Common myeloid progenitor, CD34-positive (primary cell): ENCODE measurements around the gene MACC1.
A peak's percentile ranks its signal among the peaks of the same experiment; 100 is the strongest.

ENCODE experiments used
- CTCF ChIA-PET: fragments of 350-600 bp; sonication (Branson Sonifier 250); formaldehyde crosslinking; loops from one replicate; lab custom pipeline; 2021; ENCODE audit warnings: antibody characterized with exemption; lab: Charles Lee
- POLR2A ChIA-PET: fragments of 350-600 bp; sonication (Branson Sonifier 250); formaldehyde crosslinking; loops from one replicate; lab custom pipeline; 2021; ENCODE audit warnings: antibody characterized with exemption; lab: Charles Lee
- DNase-seq, 3 donors: peaks; one replicate each; pipeline versions ENCODE4 v3.0.0 to v3.0.0-alpha.2; 2013
- H3K27ac ChIP-seq, 2 experiments: 1 replicate in 1 of 2; 2 replicates in 1 of 2; pipeline ENCODE4 v1.7.0; 2013; ENCODE audit warnings: inconsistent platforms in 2 of 2, low read length in 2 of 2, mild to moderate bottlenecking in 2 of 2, low read depth in 1 of 2, moderate library complexity in 1 of 2; ENCODE audit not compliant: severe bottlenecking in 2 of 2, insufficient read depth in 1 of 2, poor library complexity in 1 of 2
- H3K27me3 ChIP-seq, 5 experiments: replicated peaks in 2 of 5; 1 replicate in 3 of 5; 2 replicates in 2 of 5; pipeline versions ENCODE4 v1.6.1 to v1.7.0; 2013; ENCODE audit warnings: low read length in 4 of 5, mild to moderate bottlenecking in 2 of 5, moderate library complexity in 2 of 5, inconsistent platforms in 1 of 5; ENCODE audit not compliant: insufficient read depth in 5 of 5, control insufficient read depth in 4 of 5
- H3K36me3 ChIP-seq, 4 experiments: 1 replicate in 2 of 4; 2 replicates in 2 of 4; pipeline versions ENCODE4 v1.6.1 to v1.7.0; 2013; ENCODE audit warnings: low read length in 3 of 4, control low read depth in 1 of 4, mild to moderate bottlenecking in 1 of 4; ENCODE audit not compliant: control insufficient read depth in 4 of 4, insufficient read depth in 4 of 4
- H3K4me1 ChIP-seq, 4 experiments: 1 replicate in 3 of 4; 2 replicates in 1 of 4; pipeline versions ENCODE4 v1.6.1 to v1.7.1; 2013; ENCODE audit warnings: low read length in 3 of 4, mild to moderate bottlenecking in 3 of 4, control low read depth in 1 of 4, inconsistent platforms in 1 of 4, moderate library complexity in 1 of 4; ENCODE audit not compliant: control insufficient read depth in 4 of 4, insufficient read depth in 4 of 4; ENCODE audit errors: control extremely low read depth in 1 of 4
- H3K4me3 ChIP-seq, 7 experiments: 1 replicate in 4 of 7; 2 replicates in 3 of 7; pipeline versions ENCODE4 v1.5.1 to v1.7.0; 2013; ENCODE audit warnings: mild to moderate bottlenecking in 7 of 7, low read length in 6 of 7, moderate library complexity in 6 of 7, inconsistent platforms in 2 of 7, low read depth in 2 of 7, control low read depth in 1 of 7; ENCODE audit not compliant: insufficient read depth in 4 of 7, control insufficient read depth in 1 of 7; ENCODE audit errors: extremely low read depth in 1 of 7
- H3K9me3 ChIP-seq, 5 experiments: 1 replicate in 4 of 5; 2 replicates in 1 of 5; pipeline versions ENCODE4 v1.6.1 to v1.7.1; 2013; ENCODE audit warnings: low read length in 4 of 5, mild to moderate bottlenecking in 2 of 5, inconsistent platforms in 1 of 5, low read depth in 1 of 5, moderate library complexity in 1 of 5; ENCODE audit not compliant: control insufficient read depth in 4 of 5, insufficient read depth in 2 of 5; ENCODE audit errors: control extremely low read depth in 1 of 5
- WGBS: methylation state at CpG from one replicate; pipeline ENCODE4 v1.1.5; 2013; ENCODE audit not compliant: insufficient coverage; 5-methylcytosine and 5-hydroxymethylcytosine counted together

MACC1 gene

GRCh38 chr7:20170633-20171032 is 46.6 kb downstream of the MACC1 start:
- Histone ChIP-seq H3K4me1 (peaks cover 0 to 13% (median 5%) of the 10 kb centered on the region in 4 experiments), H3K4me3 (no peak overlapping the region), H3K9me3 (no peaks in the 10 kb centered on the region), H3K27ac (no peak overlapping the region), H3K36me3 (peaks cover 0 to 10% (median 2%) of the 10 kb centered on the region in 4 experiments), H3K27me3 (no peaks in the 10 kb centered on the region)
- CTCF ChIA-PET = interaction anchor here (0.7 to 5.3 kb wide), 9 partner anchors 11 to 427 kb away, joined by 3 to 34 read pairs (median 4); partner anchors contain the start of gene MACC1
- WGBS = 100% methylated on average over 1 of the region's 2 CpGs
- POLR2A ChIA-PET = no interaction called here
- DNase-seq = no peak

DNA sequence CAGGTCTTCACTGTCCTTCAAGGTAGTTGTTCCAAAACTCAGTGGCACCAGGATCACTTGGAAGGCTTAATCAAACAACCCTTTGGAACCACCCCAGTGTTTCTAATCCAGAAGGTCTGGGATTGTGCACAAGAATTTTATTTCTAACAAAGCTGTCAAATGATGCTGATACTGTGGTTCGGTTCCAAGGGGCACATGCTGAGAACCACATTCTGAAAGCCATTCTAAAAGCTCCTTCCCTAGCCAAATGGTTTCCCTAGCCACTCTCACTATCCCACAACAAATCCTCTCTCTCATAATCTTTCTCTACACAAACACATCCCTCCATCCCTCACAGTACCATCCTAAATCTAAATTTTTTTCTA is 52.1 kb downstream of the MACC1 start:
- 93% methylated on average over 1 of the region's 1 CpG for WGBS
- no peak overlapping the region for H3K27ac ChIP-seq
- no peaks in the 10 kb centered on the region for H3K27me3 ChIP-seq
- ChIA-PET CTCF (interaction anchor here (1.0 to 1.5 kb wide), 4 partner anchors 7 to 147 kb away, joined by 3 to 4 read pairs (median 3); no protein-coding TSS in a partner anchor), POLR2A (no interaction called here)
- peaks cover 0 to 13% (median 2%) of the 10 kb centered on the region in 4 experiments for H3K36me3 ChIP-seq
- no peak overlapping the region for H3K4me3 ChIP-seq
- no peaks in the 10 kb centered on the region for H3K9me3 ChIP-seq
- H3K4me1 ChIP-seq = peaks cover 0 to 42% (median 25%) of the 10 kb centered on the region in 4 experiments
- DNase-seq = no peak

GRCh38 chr7:20164425-20165145 is 52.6 kb downstream of the MACC1 start:
- WGBS = 95% methylated on average over 2 of the region's 6 CpGs
- Histone ChIP-seq H3K27ac (peak overlapping the region in 1 of 2 experiments; percentile 62), H3K4me3 (peak overlapping the region in 5 of 7 experiments; percentile 2 to 50 (median 17)), H3K27me3 (no peaks in the 10 kb centered on the region), H3K4me1 (peaks cover 0 to 42% (median 25%) of the 10 kb centered on the region in 4 experiments), H3K9me3 (no peaks in the 10 kb centered on the region), H3K36me3 (peaks cover 0 to 18% (median 4%) of the 10 kb centered on the region in 4 experiments)
- ChIA-PET POLR2A (no interaction called here), CTCF (interaction anchor here (0.6 to 1.5 kb wide), 4 partner anchors 8 to 148 kb away, joined by 3 to 4 read pairs (median 4); no protein-coding TSS in a partner anchor)
- peak; percentile 54 to 82 (median 80) for DNase-seq

GRCh38 chr7:20162665-20163064 is 54.5 kb downstream of the MACC1 start:
- H3K27me3 ChIP-seq = no peaks in the 10 kb centered on the region
- CTCF ChIA-PET = no interaction called here
- no CpG with 5 or more reads among the region's 1 CpG for WGBS
- no peak for DNase-seq
- no peak overlapping the region for H3K27ac ChIP-seq
- peaks cover 5 to 57% (median 30%) of the 10 kb centered on the region in 4 experiments for H3K4me1 ChIP-seq
- no peaks in the 10 kb centered on the region for H3K9me3 ChIP-seq
- peaks cover 0 to 23% (median 4%) of the 10 kb centered on the region in 4 experiments for H3K36me3 ChIP-seq
- POLR2A ChIA-PET = no interaction called here
- no peak overlapping the region for H3K4me3 ChIP-seq

GRCh38 chr7:20159226-20159747 is 57.9 kb downstream of the MACC1 start:
- Histone ChIP-seq H3K27me3 (no peaks in the 10 kb centered on the region), H3K4me1 (peaks cover 5 to 48% (median 15%) of the 10 kb centered on the region in 4 experiments), H3K4me3 (no peak overlapping the region), H3K36me3 (peaks cover 0 to 20% (median 5%) of the 10 kb centered on the region in 4 experiments), H3K9me3 (no peaks in the 10 kb centered on the region), H3K27ac (no peak overlapping the region)
- no peak for DNase-seq
- CTCF ChIA-PET = interaction anchor here (0.7 to 3.6 kb wide), 12 partner anchors 9 to 450 kb away, joined by 3 to 24 read pairs (median 4); no protein-coding TSS in a partner anchor
- WGBS = 100% methylated on average over 4 of the region's 6 CpGs
- POLR2A ChIA-PET = interaction anchor here (1.7 kb wide), 1 partner anchor 61 kb away, joined by 5 read pairs; no protein-coding TSS in a partner anchor

- peak overlapping the region in 1 of 7 experiments; percentile 2 for H3K4me3 ChIP-seq
- peak overlapping the region in 1 of 2 experiments; percentile 19 for H3K27ac ChIP-seq
- no peaks in the 10 kb centered on the region for H3K27me3 ChIP-seq
- no CpG with 5 or more reads among the region's 1 CpG for WGBS
- ChIA-PET POLR2A (interaction anchor here (1.7 kb wide), 1 partner anchor 61 kb away, joined by 5 read pairs; no protein-coding TSS in a partner anchor), CTCF (interaction anchor here (0.7 to 3.6 kb wide), 15 partner anchors 10 to 449 kb away, joined by 3 to 24 read pairs (median 4); no protein-coding TSS in a partner anchor)
- peak; percentile 39 to 54 (median 51) for DNase-seq
- H3K9me3 ChIP-seq = no peaks in the 10 kb centered on the region
- peaks cover 6 to 44% (median 11%) of the 10 kb centered on the region in 4 experiments for H3K4me1 ChIP-seq
- peaks cover 0 to 26% (median 6%) of the 10 kb centered on the region in 4 experiments for H3K36me3 ChIP-seq
Measured at GRCh38 chr7:20158684-20159083, 58.5 kb downstream of the MACC1 start.
